GM19468 (cell line): ENCODE measurements around the gene PGBD4.
"Not testable (repeated sequence)": the region's sequence is repeated elsewhere in the genome, so short reads cannot be mapped to it uniquely, and the experiment has no call there.

Experiments used
- ATAC-seq: cut with Tn5 transposase; IDR thresholded peaks from one replicate; pipeline ENCODE4 v1.9.1; 2021; ENCODE audit warnings: mild to moderate bottlenecking, moderate library complexity, moderate number of reproducible peaks; ENCODE audit not compliant: unreplicated experiment; ENCODE audit errors: extremely low read depth

PGBD4 gene

GRCh38 chr15:34109797-34110663, 8.1 kb downstream of the PGBD4 start:
- no peak for ATAC-seq

- ATAC-seq = no peak
Observed at GRCh38 chr15:34111488-34111887, 9.6 kb downstream of the PGBD4 start.

GRCh38 chr15:34114215-34114614, 12.3 kb downstream of the PGBD4 start:
- no peak for ATAC-seq

GRCh38 chr15:34114739-34115138, 12.9 kb downstream of the PGBD4 start:
- no peak for ATAC-seq

GRCh38 chr15:34116620-34117019, 14.7 kb downstream of the PGBD4 start:
- no peak for ATAC-seq

- ATAC-seq = no peak
Observed at GRCh38 chr15:34119291-34119690, 17.4 kb downstream of the PGBD4 start.

GRCh38 chr15:34120420-34120819, 18.5 kb downstream of the PGBD4 start:
- ATAC-seq = not testable (repeated sequence)

- ATAC-seq = not testable (repeated sequence)
Observed at GRCh38 chr15:34121786-34122185, 19.9 kb downstream of the PGBD4 start.

- ATAC-seq = no peak
Observed at GRCh38 chr15:34122771-34123183, 20.9 kb downstream of the PGBD4 start.

GRCh38 chr15:34124651-34125050, 22.8 kb downstream of the PGBD4 start:
- ATAC-seq = no peak

GRCh38 chr15:34125945-34126344, 24.1 kb downstream of the PGBD4 start:
- no peak for ATAC-seq

GRCh38 chr15:34126522-34126921, 24.6 kb downstream of the PGBD4 start:
- ATAC-seq = no peak

GRCh38 chr15:34128898-34129297, 27.0 kb downstream of the PGBD4 start:
- ATAC-seq = no peak

- no peak for ATAC-seq
Observed at GRCh38 chr15:34132881-34133280, 31.0 kb downstream of the PGBD4 start.

- no peak for ATAC-seq
Observed at GRCh38 chr15:34133511-34133910, 31.6 kb downstream of the PGBD4 start.

GRCh38 chr15:34147371-34148140, 45.7 kb downstream of the PGBD4 start:
- no peak for ATAC-seq

- ATAC-seq = no peak
Observed at GRCh38 chr15:34154725-34155204, 52.9 kb downstream of the PGBD4 start.

- ATAC-seq = no peak
Observed at GRCh38 chr15:34155859-34156258, 54.0 kb downstream of the PGBD4 start.
